ENCODE data around the gene SLC23A1.
"Not testable (repeated sequence)": the region's sequence is repeated elsewhere in the genome, so short reads cannot be mapped to it uniquely, and the experiment has no call there.

Gene SLC23A1

GRCh38 chr5:139410121-139410992, 27.3 kb upstream of the SLC23A1 start:
- TF ChIP-seq SPI1 (IDR thresholded peaks at IDR 0.05; ENCODE audit: low read depth, low read length), result no peak
- TF ChIP-seq TAF1 (IDR thresholded peaks at IDR 0.05; ENCODE audit: low read depth, low read length), result no peak
- no peak for TF ChIP-seq PAX5 (IDR thresholded peaks at IDR 0.05; ENCODE audit: insufficient read depth, low read length, severe bottlenecking)
- no peak for TF ChIP-seq POLR2AphosphoS5 (IDR thresholded peaks at IDR 0.05; ENCODE audit: low read depth, low read length)
- TF ChIP-seq POLR2A (IDR thresholded peaks at IDR 0.05; ENCODE audit: low read depth, low read length), result no peak
- no peak for TF ChIP-seq POU2F2 (IDR thresholded peaks at IDR 0.05; ENCODE audit: low read depth, low read length)
- no peak for FAIRE-seq
- DNase-seq (ENCODE audit: insufficient read length, low spot score), result no peak

DNA sequence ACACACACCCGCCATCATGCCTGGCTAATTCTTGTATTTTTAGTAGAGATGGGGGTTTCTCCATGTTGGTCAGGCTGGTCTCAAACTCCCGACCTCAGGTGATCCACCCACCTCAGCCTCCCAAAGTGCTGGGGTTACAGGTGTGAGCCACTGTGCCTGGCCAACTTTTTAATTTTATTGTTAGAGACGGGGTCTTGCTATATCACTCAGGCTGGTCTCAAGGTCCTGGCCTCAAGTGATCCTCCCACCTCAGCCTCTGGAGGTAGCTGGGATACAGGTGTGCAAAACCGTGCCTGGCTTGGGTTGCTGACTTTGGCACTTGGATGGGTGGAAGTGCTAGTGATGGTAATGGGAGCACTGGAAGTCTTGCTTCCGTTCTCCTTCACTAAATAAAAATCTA, 26.0 kb upstream of the SLC23A1 start:
- not testable (repeated sequence) for DNase-seq (ENCODE audit: insufficient read length, low spot score); FAIRE-seq

- FAIRE-seq (no peak), DNase-seq (ENCODE audit: insufficient read length, low spot score) (no peak)
- no peak for TF ChIP-seq POLR2A (IDR thresholded peaks at IDR 0.05; ENCODE audit: low read depth, low read length)
- TF ChIP-seq POLR2AphosphoS5 (IDR thresholded peaks at IDR 0.05; ENCODE audit: low read depth, low read length), result no peak
- no peak for TF ChIP-seq PAX5 (IDR thresholded peaks at IDR 0.05; ENCODE audit: insufficient read depth, low read length, severe bottlenecking)
- TF ChIP-seq POU2F2 (IDR thresholded peaks at IDR 0.05; ENCODE audit: low read depth, low read length), result no peak
- TF ChIP-seq TAF1 (IDR thresholded peaks at IDR 0.05; ENCODE audit: low read depth, low read length), result no peak
- no peak for TF ChIP-seq SPI1 (IDR thresholded peaks at IDR 0.05; ENCODE audit: low read depth, low read length)
These were observed 25.1 kb upstream of the SLC23A1 start for GRCh38 chr5:139408191-139408590.

- FAIRE-seq, result peak; percentile 28
- DNase-seq (ENCODE audit: insufficient read length, low spot score), result no peak
- TF ChIP-seq SPI1 (IDR thresholded peaks at IDR 0.05; ENCODE audit: low read depth, low read length), result peak; percentile 72
- TF ChIP-seq PAX5 (IDR thresholded peaks at IDR 0.05; ENCODE audit: insufficient read depth, low read length, severe bottlenecking), result no peak
These were observed 24.4 kb upstream of the SLC23A1 start for GRCh38 chr5:139407517-139407916.

DNA sequence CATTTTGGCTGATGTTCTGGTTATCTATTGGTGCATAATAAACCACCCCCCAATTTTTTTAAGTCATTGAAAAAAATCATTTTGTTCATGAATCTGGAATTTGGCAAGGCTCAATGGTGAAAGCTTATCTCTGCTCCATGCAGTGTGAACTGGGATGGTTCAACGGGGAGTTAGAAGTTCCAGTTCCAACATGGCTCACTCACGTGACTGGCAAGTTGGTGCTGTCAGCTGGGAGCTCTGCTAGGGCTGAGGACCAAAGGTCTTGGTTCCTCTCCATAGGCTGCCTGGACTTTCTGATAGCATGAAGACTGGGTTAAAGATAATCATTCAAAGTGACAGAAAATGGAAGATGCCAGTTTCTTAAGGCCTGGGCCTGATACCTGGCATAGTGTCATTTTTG, 23.9 kb upstream of the SLC23A1 start:
- TF ChIP-seq SPI1 (IDR thresholded peaks at IDR 0.05; ENCODE audit: low read depth, low read length), result no peak
- TF ChIP-seq TAF1 (IDR thresholded peaks at IDR 0.05; ENCODE audit: low read depth, low read length), result no peak
- no peak for TF ChIP-seq POLR2AphosphoS5 (IDR thresholded peaks at IDR 0.05; ENCODE audit: low read depth, low read length)
- TF ChIP-seq PAX5 (IDR thresholded peaks at IDR 0.05; ENCODE audit: insufficient read depth, low read length, severe bottlenecking), result no peak
- TF ChIP-seq POU2F2 (IDR thresholded peaks at IDR 0.05; ENCODE audit: low read depth, low read length), result no peak
- TF ChIP-seq POLR2A (IDR thresholded peaks at IDR 0.05; ENCODE audit: low read depth, low read length), result no peak
- FAIRE-seq, result no peak
- no peak for DNase-seq (ENCODE audit: insufficient read length, low spot score)

DNA sequence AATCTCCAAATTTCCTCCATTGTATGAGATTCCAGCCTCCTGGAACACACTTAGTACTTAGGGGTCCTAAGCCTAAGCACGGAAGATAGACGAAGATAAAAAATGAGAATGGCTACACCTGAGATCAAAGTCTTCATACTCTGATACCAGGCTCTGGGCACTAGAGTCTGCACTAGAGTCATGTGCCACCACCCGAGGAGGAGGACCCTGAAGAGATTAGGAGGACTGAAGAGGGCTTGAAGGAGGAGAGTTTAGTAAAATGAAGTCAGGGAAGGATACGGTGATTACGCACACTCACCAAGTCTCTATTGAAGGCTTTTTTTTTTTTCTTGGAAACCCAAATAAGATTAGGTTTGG, 21.4 kb upstream of the SLC23A1 start:
- FAIRE-seq (no peak), DNase-seq (ENCODE audit: insufficient read length, low spot score) (no peak)

DNA sequence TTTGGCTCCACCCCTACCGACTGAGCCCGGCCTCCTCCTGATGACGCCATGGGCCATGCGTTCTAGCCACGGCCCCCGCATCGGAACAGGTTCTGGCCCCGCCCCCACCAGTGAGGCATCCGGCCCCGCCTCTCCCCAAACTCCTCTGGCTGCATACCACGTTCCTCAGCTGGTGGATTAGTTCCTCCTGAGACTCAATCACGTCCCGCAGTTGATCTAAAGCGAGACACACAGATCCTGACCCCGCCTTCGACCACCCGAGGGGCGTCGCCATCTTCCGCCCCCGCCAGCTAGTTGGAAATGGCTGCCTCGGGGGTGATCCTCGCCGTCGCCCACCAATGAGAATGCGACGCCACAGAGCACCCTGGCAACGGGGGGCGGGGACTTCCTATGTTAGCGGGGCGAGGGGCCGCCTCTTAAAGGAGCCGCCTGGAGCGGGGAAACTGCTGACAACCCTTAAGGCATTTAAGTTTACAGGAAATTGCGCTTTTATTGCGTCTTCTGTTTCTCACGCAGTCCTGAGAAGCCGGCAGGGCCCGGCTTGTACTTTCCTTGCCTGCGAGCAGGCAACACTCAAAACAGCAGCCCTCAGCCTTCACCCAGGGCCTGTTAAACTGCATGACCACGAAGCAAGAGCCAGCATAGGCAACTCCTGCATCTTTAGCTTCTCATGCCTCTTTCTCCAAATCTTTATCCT, 20.8 kb upstream of the SLC23A1 start, which contains the start of gene SPATA24:
Gene SPATA24 (minus strand): TSS at position 303 of the 697 bp plus-strand sequence. CDS start 29 bp downstream, at position 274.
- FAIRE-seq, result peak; percentile 96
- peak; percentile 88 for DNase-seq (ENCODE audit: insufficient read length, low spot score)
- TF ChIP-seq POU2F2 (IDR thresholded peaks at IDR 0.05; ENCODE audit: low read depth, low read length) (no peak), TAF1 (IDR thresholded peaks at IDR 0.05; ENCODE audit: low read depth, low read length) (no peak), SPI1 (IDR thresholded peaks at IDR 0.05; ENCODE audit: low read depth, low read length) (peak; percentile 13; the same call in 1 of the 2 replicates), POLR2AphosphoS5 (IDR thresholded peaks at IDR 0.05; ENCODE audit: low read depth, low read length) (no peak), POLR2A (IDR thresholded peaks at IDR 0.05; ENCODE audit: low read depth, low read length) (peak; percentile 40; the same call in 1 of the 2 replicates), PAX5 (IDR thresholded peaks at IDR 0.05; ENCODE audit: insufficient read depth, low read length, severe bottlenecking) (no peak)

More for the DNA sequence above, 21.4 kb upstream of the SLC23A1 start:
- TF ChIP-seq POU2F2 (IDR thresholded peaks at IDR 0.05; ENCODE audit: low read depth, low read length), result no peak
- TF ChIP-seq POLR2A (IDR thresholded peaks at IDR 0.05; ENCODE audit: low read depth, low read length), result no peak
- no peak for TF ChIP-seq POLR2AphosphoS5 (IDR thresholded peaks at IDR 0.05; ENCODE audit: low read depth, low read length)
- no peak for TF ChIP-seq TAF1 (IDR thresholded peaks at IDR 0.05; ENCODE audit: low read depth, low read length)

DNA sequence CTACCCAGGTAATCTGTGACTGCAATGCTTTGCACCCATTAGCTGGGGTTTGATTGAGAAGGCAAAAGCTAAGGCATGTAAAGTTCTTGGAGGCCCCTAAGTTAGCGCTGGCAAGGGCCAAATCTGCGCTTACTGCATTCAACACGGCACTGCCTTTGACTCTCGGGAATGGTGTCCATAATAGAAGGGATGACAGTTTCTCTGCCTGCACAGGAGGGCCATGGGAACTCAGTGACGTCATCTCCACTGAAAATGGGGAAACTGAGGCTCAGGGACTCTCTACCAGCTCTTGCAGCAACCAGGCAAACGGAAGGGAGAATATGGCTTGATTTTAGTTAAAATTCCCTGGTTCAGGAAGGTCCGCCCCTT, 20.3 kb upstream of the SLC23A1 start:
- no peak for DNase-seq (ENCODE audit: insufficient read length, low spot score)
- TF ChIP-seq POU2F2 (IDR thresholded peaks at IDR 0.05; ENCODE audit: low read depth, low read length), result no peak
- no peak for TF ChIP-seq PAX5 (IDR thresholded peaks at IDR 0.05; ENCODE audit: insufficient read depth, low read length, severe bottlenecking)
- TF ChIP-seq POLR2A (IDR thresholded peaks at IDR 0.05; ENCODE audit: low read depth, low read length), result no peak
- TF ChIP-seq SPI1 (IDR thresholded peaks at IDR 0.05; ENCODE audit: low read depth, low read length), result no peak
- TF ChIP-seq TAF1 (IDR thresholded peaks at IDR 0.05; ENCODE audit: low read depth, low read length), result no peak
- TF ChIP-seq POLR2AphosphoS5 (IDR thresholded peaks at IDR 0.05; ENCODE audit: low read depth, low read length), result no peak
- no peak for FAIRE-seq

DNA sequence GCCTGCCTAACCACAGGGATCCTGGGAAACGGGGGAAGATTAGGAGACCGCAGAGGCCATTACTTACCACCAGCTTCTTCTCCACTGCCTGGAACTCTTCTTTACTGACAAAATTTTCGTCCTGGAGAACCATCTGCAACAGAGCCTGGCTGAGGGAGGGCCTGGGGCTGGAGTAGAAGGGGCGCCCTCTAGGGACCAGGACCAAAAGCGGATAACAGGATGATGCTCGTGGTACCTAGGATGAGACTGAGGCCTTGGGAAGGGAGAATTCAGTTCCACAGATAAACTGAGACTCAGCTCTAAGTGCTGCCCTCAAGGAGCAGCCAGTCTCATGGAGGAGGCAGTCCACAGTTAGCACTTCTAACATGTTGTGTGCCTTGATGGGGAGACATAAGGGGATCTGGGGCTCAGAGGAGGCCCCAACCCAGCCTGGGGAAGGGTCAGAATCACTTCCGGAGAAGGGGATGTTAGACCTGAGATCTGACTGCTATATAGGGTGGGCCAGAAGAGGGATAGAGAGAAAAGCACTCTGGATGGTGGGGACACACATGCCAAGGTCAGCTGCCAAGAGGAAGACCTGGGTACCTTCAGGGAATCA, 19.6 kb upstream of the SLC23A1 start:
- FAIRE-seq (no peak), DNase-seq (ENCODE audit: insufficient read length, low spot score) (no peak)
- TF ChIP-seq POLR2AphosphoS5 (IDR thresholded peaks at IDR 0.05; ENCODE audit: low read depth, low read length) (no peak), POLR2A (IDR thresholded peaks at IDR 0.05; ENCODE audit: low read depth, low read length) (no peak), POU2F2 (IDR thresholded peaks at IDR 0.05; ENCODE audit: low read depth, low read length) (no peak), PAX5 (IDR thresholded peaks at IDR 0.05; ENCODE audit: insufficient read depth, low read length, severe bottlenecking) (no peak)

Measured in GM12891 (cell line).